Stimulated activated CD8-positive, alpha-beta memory T cell treated with anti-CD3 and anti-CD28 coated beads, Interleukin-15, amount 100 ng/mL, for 4 hours (primary cell): ENCODE results near the gene HDHD5.
A peak's percentile ranks its signal among the peaks of the same experiment; 100 is the strongest.

Experiments used
- DNase-seq, 2 donors: peaks; one replicate each; pipeline ENCODE4 v3.0.0-alpha.2; 2020; ENCODE audit warnings: low read depth in 2 of 2

HDHD5 gene

DNA sequence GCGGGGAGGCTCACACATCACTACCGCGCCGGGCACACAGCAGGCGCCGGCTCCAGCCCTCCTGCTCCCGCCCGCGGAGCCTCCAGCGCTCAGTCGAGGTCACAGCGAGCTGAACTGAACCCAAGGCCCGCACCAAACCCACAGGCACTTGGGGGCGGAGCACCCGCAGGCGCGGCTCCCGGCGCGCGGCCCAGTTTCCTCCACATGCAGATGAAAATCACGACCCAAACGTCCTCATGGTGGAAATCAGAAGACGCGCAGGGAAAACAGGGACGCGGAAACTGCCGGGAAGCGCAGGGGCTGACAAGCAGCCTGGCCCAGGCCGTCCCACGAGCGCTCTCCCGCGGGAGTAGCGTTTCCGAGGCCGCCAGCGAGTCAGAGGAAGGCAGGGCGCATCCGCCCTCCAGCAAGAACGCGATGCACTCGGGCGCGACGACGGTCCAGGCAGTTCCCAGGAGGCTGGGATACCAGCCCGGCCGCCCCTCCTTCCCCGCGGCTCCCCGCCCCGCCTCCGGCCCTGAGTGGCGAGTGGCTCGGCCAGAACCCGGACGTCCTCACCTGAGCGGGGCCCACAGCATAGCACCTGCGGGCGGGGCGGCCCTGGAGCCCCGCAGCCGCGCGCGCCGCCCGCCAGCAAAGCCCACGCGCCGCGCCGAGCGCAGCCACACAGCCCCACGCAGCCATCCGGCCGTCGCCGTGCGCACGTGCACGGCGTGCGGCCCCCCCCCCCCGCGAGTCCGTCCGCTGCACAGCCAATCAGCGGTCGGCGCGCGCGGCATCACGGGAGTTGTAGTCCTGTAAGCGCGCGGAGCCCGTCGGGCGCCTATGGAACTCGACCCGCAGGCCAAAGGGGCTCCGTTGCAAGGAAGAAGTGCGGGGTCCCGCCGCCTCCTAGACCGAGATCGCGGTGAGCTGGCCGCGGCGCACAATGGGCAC, at the start of gene HDHD5:
Gene HDHD5 (minus strand): TSS at position 710 of the 936 bp plus-strand sequence. CDS start 26 bp downstream, at position 684.
- DNase-seq: peak; percentile 74 to 75

DNA sequence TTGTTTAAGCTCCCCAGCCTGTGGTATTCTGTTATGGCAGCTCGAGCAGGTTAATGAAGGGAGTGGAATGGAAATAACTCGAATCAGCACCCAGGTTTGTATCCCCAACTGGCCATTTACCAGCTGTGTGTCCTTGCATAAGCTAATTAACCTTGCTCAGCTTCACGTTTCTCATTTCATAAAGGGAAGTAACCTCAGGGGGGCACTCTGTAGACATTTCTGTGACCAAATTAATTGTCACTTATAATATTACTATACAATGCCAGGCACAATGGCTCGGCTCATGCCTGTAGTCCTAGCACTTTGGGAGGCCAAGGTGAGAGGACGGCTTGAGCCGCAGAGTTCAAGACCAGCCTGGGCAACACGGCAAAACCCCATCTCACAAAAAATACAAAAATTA, 46.4 kb upstream of the HDHD5 start:
- no peak for DNase-seq

DNA sequence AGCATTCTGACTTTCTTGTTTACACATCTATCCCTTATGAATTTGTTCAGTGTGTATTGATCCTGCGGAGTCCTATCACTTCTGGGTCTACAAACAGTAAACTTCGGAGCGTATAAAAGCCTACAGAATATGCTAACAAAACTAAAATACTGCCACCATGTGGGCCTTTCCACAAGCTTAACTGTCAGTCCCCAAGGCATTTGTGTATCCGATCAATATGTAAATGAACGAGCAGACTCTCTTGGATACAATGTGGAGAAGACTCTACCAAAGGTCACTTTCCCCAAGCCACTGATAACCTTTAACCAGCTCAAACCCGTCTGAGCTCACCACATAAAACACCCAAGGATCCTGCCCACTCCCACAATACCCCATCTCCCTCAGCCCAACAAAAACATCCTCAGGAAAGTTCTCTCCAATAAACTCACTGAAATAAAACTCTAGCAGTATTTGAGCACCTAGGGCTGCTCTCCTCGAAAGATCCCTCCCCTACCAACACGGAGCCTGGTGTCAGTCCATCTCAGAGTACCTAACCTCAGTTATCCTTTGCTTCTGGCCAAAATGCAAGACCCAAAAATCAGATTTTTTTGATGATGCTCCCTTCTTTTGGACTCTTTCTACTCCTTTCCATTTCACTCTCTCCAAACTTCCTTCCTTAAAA, 42.3 kb upstream of the HDHD5 start:
- no peak for DNase-seq

DNA sequence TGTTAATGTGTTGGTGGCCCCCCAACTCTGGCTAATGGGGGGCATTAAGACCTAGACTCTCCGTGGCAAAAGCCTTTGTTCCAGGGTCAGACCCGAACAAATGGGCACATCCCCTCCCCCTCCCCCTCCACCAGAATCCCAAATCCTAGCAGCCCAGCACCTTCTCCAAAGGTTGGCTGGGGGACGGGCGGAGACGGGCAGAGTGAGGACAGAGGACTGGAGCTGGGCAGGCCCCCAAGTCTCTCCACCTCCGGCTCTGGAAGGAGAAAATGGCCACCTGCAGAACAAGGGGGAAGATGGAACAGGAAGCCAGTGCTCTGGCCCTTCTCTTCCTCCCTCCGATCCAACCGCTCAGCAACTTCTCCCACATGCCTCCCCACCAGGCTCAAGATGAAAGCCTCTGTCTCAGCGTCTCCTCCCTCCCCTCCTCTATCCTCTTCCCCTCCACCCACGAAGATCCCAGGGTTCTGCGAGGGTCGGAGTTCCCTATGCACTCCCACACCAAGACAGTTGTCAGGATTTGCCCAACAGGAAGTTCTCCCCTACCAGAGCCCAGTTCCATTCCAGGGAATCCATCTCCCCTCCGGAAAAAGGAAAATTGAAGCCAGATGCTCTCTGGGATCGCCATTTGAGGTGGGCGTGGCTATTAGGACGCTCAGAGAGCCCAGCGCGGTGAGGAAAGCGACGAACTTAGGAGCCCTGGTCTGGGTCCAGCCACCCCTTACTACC, 40.1 kb upstream of the HDHD5 start:
- no peak for DNase-seq

DNA sequence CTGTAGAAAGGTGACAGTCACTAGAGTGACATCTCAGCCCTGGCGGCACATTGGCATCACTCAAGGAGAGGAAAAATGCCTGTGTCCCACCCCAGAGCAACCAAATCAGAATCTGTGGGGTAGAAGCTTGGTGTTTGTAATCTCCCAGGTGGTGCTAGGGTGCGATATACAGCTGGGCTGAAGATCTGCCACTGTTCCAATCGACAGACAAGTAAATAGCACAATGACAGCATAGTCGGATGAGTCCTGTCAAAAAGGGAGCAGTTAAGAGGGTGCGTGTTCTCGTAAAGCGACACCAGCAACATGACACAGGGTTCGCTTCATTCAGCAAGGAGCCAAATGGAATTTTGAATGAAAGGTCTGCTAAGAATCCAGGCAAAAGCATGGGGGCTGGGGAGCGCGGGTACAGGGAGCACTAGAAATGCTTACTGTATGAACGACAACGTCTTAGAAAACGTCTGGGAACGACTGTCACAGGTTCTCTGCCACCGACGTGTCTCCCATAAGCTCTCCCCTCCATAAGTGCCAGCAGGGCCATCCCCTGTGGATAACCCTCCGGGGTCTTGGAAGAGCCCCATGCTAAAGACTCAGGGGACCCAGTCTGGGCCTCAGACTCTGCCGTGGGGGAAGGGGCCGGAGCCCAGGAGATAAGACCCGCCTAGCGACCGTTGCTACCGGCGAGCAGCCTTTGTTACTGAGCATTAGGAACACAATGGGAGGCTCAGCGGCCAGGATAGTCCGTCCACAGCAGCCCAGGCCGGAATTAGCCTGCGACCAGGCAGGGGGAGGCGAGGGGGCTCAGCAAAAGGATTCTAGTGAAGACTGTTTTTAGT, 39.3 kb upstream of the HDHD5 start:
- no peak for DNase-seq

DNA sequence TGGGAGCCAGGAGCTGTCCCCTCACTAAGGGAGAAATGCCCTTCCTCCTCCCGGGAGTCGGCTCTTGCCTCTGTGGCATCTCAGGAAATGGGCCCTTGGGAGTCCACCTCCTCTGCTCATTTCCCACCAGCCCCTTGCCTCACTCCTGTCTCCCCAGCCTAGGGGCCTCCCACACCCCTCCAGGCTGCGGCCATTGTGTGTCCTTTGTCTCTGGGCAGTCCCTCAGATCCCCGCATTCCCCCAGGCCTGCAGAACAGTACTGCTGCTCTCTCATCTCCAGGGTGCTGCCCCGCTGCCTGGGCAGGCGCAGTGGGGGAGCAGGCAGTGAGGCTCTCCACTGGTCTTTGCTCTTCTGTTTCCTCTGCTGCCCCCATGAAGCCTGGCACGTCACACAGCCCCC, 35.1 kb upstream of the HDHD5 start:
- DNase-seq: no peak

DNA sequence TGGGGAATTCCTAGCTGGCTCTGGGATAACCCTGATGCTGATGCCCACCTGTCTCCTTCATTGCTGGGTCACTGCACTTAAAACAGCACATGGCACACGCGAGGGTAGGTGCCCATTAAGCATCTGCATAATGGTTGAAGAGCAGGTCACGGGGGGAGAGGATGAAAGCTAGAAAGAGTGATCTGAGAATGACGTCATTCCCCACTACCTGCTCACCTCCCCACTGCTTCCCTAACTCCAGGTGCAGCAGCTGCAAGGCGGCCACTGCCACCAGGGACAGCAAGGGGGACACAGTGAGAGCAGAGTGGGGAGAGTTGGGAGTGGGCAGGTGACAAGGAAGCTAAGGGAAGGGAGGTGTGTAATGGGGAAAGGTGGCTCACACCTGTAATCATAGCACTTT, 33.1 kb upstream of the HDHD5 start:
- no peak for DNase-seq

DNA sequence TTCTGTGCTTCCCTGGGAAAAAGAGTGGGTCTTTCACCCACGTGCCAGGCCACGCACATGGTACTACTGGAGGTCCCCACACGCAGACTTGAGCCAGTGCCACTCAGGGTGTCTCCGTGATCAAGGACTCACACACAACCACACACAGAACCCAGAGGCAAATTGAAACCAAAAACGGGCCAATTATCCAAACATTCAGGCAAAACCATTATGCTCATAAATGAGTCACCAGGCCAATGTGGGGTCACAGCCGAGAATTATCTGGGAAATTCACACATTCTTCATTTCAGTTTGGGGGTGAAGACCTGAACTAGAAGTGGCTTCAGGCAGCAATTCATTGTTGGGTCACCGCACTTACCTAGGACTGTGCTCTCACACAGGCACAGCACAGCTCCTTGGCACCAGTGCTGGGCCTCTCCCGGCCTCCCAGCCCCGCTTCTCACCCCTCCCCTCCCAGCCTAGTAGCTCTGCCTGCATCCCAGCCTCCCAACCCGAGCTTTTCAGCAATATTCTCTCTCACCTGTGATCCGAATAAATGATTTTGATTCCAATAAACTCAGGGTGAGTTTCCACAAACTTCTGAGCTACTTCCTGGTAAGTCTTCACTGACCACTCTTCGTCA, 32.2 kb upstream of the HDHD5 start:
- DNase-seq: no peak

DNA sequence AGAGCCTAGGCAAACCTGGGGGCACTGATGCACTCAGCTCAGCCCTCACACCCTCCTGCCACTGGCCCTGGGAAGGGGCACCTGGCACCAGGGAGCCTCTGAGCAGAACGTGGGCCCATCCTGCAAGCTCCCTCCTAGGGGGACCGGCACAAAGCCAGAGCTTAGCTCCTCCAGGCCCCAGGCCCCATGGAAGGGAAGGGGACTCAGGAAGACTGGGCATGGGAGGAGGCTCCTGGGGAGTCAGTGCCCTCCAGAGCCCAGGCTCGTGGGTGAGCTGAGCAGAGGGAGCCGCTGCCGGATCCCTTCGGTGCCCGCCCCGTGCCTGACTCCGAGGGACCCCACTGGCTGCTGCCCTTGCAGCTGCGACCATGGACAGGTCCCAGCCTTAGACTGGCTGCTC, 31.6 kb upstream of the HDHD5 start:
- no peak for DNase-seq

DNA sequence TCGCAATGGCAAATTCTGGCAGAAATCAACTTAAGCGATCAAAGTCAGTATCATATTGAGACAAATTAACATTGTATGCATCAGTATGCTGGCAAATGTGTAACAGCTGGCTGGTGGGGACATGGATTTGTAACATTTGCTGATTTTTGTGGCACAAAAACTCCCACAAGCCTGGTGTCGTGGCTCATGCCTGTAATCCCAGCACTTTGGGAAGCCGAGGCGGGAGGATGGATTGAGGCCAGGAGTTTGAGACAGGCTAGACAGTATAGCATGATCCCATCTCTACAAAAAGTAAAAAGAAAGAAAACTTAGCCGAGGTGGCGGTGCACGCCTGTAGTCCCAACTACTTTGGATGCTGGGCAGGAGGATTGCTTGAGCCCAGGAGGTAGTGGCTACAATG, 17.6 kb upstream of the HDHD5 start:
- no peak for DNase-seq

DNA sequence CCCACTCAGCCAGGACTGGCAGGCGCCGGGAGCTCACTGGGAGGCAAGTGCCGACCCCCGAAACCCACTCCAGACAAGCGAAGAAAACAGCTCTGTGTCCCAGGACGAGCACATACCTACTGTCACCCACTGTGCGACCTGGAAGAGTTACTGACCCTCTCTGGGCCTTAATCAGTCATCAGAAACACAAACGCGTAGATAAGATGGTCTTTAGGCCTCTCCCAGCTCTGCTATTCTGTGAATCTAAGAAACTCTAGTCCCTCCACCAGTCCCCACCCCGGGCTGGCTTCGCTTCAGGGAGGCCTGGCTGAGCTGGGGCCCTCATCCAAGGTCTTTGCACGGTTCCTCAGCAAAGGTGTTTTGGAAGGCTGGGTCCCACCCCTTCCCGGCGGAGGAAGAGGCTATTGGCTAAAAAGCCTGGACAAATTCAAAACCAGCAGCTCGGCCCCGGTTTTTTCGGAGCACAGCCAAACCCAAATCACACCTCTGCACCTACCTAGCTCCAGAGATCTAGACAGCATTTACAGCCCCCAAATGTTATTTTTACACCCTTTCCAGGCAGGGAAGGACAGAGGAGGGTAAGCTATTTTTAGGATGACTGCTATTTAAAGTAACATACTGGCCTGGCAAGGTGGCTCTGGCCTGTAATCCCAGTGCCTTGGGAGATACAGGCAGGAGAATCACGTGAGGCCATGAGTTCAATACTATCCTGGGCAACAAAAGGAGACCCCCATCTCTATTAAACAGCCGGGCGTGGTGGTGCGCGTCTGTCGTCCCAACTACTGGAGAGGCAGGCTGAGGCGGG, 13.2 kb upstream of the HDHD5 start:
- no peak for DNase-seq

DNA sequence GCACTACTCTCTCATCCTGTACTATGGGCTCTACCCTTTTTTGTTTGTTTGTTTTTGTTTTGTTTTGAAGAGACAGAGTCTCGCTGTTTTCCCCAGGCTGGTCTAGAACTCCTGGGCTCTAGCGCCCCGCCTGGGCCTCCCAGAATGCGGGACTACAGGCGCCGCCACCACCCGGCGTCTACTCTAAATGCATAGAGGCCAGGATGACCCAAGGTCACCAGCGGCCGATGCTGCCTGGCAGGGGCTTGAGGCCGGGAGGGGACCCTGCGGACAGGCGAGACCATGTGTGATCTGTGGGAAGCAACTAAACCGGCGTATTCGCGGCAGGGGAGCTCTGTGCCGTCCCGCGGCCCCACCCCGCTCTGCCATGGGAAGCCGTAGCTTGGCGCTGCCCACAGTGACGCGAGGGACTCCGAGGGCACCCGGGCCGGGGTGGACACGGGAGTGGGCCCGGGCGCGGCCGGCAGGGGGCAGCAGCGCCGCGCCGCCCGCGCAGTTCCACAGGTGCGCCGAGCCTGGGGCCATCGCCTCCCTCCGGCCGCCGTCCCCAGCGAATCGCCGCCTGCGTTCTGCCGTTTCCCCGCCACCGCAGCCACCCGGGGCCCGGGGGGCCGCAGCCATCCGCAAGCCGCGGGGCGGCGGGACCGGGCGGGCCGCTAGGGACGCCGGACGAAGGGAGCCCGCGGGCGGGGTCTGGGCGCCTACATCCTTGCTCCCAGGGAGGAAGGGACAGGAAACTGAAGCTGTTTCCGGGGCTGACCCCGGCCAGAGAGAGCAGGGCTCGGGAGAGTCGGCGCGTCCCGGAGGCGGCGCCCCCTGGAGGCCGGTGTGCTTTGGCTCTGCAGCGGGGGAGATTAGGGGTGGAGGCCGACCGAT, 12.3 kb upstream of the HDHD5 start:
- DNase-seq: peak; percentile 45 to 64

DNA sequence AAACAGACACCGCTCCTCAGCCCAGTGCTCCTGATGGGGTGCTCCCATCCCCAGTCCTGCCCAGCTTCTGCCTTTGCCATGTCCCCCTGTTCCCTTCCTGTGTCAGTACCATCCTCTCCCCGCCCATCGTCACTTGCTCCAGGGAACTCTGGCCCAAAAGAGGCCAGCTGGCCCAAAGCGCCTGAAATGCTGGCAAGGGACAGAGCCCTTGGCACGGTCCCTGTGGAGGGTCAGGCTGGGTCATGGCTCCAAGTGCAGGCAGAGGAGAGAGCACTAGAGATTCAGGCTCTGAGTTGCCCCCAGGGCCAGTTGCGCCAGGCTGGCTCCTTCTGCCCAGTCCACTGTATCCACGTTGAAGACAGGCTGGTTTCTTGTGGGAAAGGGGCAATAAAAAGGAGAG, 8.4 kb upstream of the HDHD5 start:
- DNase-seq: no peak

DNA sequence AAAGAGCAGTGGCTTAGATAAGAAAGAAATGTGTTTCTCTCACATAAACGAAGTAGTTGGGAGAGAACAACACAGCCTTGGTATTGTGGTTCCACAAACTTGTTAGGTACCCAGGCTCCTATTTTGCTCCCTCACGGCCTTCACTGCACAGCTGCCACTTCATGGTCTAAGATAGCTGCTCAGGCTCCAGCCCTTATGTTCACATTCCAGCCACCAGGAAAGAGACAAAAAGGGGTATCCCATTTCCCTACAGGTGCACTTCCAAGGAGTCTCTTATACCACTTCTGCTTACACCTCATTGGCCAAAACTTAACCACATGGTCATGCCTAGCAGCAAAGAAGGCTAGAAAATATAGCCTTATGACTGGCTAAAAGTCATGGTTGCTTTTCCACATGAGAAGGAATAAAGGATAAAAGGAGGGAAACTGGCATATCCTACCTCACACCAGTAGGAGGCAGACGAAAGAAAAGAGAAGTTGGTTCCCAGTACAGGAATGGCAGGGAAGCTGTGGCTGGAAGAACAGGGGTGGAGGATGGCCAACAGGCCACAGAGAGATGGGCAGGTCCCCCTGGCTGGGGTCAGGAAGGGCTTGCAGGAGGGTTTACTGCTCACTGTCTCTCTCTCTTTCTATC, 5.4 kb upstream of the HDHD5 start:
- no peak for DNase-seq

DNA sequence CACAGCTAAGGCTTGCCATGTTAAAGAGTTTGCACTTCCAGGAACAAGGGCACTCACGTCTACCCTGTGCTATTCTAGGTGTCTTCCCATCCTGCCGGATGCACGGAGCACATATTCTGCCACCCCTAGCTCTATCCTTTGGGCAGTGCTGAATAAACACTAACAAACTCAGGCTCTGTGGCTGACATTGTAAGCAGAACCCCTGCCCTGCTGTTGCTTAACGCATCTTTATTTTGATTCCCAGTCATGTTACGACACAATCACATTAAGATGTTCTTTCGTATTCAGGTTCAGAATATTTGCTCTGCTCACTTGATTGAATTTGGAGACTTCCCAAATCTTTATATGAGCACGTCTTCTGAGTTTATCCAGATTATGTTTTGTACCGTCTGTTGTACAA, 3.7 kb upstream of the HDHD5 start:
- no peak for DNase-seq

DNA sequence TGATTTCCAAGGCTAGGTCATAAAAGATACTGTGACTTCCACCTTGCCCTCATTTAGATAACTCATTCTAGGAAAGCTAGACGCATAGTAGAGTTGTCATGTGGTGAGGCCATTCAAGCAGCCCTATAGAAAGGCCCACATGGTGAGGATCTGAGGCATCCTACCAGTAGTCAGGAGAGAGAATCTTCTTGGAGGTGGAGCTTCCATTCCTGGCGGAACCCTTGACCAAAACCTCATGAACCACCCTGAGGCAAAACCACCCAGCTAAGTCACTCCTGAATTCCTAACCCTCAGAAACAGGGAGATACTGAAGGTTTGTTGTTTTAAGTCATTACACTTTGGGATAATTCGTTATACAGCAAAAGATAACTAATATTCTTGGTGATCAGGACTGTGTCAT, 2.9 kb upstream of the HDHD5 start:
- DNase-seq: no peak

DNA sequence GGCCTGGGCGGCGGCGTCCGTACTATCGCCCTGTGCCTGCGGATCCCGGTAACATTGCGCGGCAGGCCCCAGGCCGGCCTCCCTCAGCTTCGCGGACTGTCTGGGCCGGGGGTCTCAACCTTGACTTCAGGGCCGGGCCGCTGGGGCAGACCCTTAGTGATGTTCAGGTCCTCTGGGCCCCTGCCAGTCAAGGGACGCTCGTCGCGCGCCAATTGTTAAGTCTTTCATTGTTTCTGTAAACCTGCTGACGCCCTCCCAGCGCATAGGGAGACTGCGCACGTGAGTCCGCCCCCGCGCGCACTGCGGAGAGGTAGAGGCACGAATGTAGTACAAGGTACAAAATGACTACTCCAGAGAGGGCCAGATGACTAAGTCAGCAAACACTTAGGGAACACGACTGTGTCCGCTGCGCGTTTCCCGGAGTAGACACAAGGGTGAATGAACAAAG, 451 bp upstream of the HDHD5 start:
- peak; percentile 14 to 20 for DNase-seq

DNA sequence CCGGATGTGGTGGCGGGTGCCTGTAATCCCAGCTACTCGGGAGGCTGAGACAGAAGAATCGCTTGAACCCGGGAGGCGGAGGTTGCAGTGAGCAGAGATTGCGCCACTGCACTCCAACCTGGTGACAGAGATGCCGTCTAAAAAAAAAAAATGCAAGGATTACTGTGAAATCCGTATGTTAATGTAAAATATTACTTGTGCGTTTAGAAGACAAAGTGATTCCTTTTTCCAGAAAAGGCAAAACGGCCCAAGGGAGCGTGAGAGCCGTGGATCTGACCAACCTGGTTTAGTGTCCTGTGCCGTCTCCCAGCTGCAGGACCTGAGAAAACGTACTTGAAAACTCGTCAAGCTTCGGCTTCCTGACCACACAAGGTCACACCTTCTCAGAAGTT, 905 bp downstream of the HDHD5 start:
- DNase-seq: no peak

DNA sequence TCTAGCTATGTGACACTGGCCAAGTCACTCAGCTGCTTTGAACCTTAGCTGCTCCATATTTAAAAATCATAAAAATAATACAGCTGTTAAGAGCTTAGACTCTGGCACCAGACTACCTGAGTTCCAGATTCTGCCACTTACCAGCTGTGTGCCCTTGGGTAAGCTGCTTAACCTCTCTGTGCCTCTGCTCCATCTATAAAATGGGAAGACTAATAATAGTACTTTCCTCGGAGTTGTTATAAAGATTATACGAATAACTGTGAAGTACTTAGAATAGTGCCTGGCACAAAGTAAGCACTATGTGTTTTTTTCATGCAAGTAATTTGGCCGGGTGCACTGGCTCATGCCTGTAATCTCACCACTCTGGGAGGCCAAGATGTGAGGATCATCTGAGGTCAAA, 1.4 kb downstream of the HDHD5 start:
- no peak for DNase-seq
